Testis (tissue), 3 donors: ENCODE results near the gene P3H1. TPM values are rescaled to one million over a fixed set of nuclear protein-coding genes. Genes with fewer than 3 reads are reported as not detected.

Source experiments
- DNase-seq: peaks from one replicate; pipeline ENCODE4 v3.0.0-alpha.2; 2019
- H3K27ac ChIP-seq, 2 donors: fragments of 200-600 bp; sonication (generic); one replicate each; pipeline ENCODE4 v1.5.1; 2019
- H3K27me3 ChIP-seq: fragments of 200-600 bp; sonication (generic); one replicate; pipeline ENCODE4 v1.5.1; 2019
- H3K36me3 ChIP-seq: fragments of 200-600 bp; sonication (generic); one replicate; pipeline ENCODE4 v1.5.1; 2017; ENCODE audit warnings: low read depth; ENCODE audit errors: missing control alignments
- H3K4me1 ChIP-seq: fragments of 200-600 bp; sonication (generic); one replicate; pipeline ENCODE4 v1.5.1; 2019
- H3K4me3 ChIP-seq, 2 donors: fragments of 200-600 bp; sonication (generic); one replicate each; pipeline ENCODE4 v1.5.1; 2017 to 2019
- H3K9me3 ChIP-seq: fragments of 200-600 bp; sonication (generic); one replicate; pipeline ENCODE4 v1.5.1; 2017
- POLR2A ChIP-seq: fragments of 450-650 bp; IDR thresholded peaks from one replicate; pipeline ENCODE4 v1.6.1; 2017; ENCODE audit warnings: antibody characterized with exemption, mild to moderate bottlenecking, moderate library complexity
- WGBS, 2 donors: methylation state at CpG; one replicate each; pipeline ENCODE4 v1.1.5; 2018; 5-methylcytosine and 5-hydroxymethylcytosine counted together
- intact Hi-C: fragments of 100-400 bp; cut with DNase I; formaldehyde crosslinking; loops from one replicate; pipeline ENCODE4 v1.15.1; 2023; ENCODE audit warnings: low total_unique reads
- polyA plus RNA-seq: library from polyadenylated mRNA; stranded (reverse); fragments of 350-450 nt; fragmentation: Illumina TruSeq; extraction: RNeasy Lipid Tissue Mini Kit (QIAGEN cat#74804); gene quantifications from one replicate; pipeline ENCODE4 v1.2.3, GENCODE V29; 2014; ENCODE audit warnings: low read depth, low replicate concordance; ENCODE audit not compliant: insufficient read depth
- total RNA-seq, 2 donors: library from RNA; depleted of rRNA; stranded (reverse); fragments of >200 nt; gene quantifications; one replicate each; pipeline ENCODE4 v1.2.3, GENCODE V29; 2016
- TF ChIP-seq, protein P1 (sequence below), 3 experiments: fragments of 450-650 bp in 2 of 3; fragments of 200-600 bp in 1 of 3; sonication (generic) in 1 of 3; IDR thresholded peaks; one replicate each; pipeline ENCODE4 v1.5.1; 2016 to 2019; ENCODE audit warnings: antibody characterized with exemption in 3 of 3, mild to moderate bottlenecking in 2 of 3, moderate library complexity in 1 of 3

P3H1 gene
- total and polyA plus RNA-seq, 3 donors from 2014 or later, result 60.8 to 73.8 (median 66.1) TPM

GRCh38 chr1:42734201-42735035 lies 32.4 kb downstream of the P3H1 start:
- H3K4me1 ChIP-seq, result no peaks in the 10 kb centered on the region
- TF ChIP-seq POLR2A, result no peak
- TF ChIP-seq, protein P1, sequence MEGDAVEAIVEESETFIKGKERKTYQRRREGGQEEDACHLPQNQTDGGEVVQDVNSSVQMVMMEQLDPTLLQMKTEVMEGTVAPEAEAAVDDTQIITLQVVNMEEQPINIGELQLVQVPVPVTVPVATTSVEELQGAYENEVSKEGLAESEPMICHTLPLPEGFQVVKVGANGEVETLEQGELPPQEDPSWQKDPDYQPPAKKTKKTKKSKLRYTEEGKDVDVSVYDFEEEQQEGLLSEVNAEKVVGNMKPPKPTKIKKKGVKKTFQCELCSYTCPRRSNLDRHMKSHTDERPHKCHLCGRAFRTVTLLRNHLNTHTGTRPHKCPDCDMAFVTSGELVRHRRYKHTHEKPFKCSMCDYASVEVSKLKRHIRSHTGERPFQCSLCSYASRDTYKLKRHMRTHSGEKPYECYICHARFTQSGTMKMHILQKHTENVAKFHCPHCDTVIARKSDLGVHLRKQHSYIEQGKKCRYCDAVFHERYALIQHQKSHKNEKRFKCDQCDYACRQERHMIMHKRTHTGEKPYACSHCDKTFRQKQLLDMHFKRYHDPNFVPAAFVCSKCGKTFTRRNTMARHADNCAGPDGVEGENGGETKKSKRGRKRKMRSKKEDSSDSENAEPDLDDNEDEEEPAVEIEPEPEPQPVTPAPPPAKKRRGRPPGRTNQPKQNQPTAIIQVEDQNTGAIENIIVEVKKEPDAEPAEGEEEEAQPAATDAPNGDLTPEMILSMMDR (IDR thresholded peaks at IDR 0.05), result no peak
- WGBS, 2 donors, result 86 to 87% methylated on average over 5 to 7 of the region's 7 CpGs
- H3K9me3 ChIP-seq, result no peaks in the 10 kb centered on the region
- H3K27me3 ChIP-seq, result no peaks in the 10 kb centered on the region
- no peaks in the 10 kb centered on the region for H3K36me3 ChIP-seq
- intact Hi-C loops, result no loop called here
- H3K27ac ChIP-seq, result no peak overlapping the region
- no peak overlapping the region for H3K4me3 ChIP-seq
- no peak for DNase-seq

GRCh38 chr1:42733415-42734200 lies 33.2 kb downstream of the P3H1 start:
- TF ChIP-seq POLR2A, result no peak
- TF ChIP-seq, protein P1 (IDR thresholded peaks at IDR 0.05), result no peak
- H3K36me3 ChIP-seq, result no peaks in the 10 kb centered on the region
- no peak for DNase-seq
- H3K4me1 ChIP-seq, result no peaks in the 10 kb centered on the region
- no peak overlapping the region for H3K4me3 ChIP-seq
- intact Hi-C loops, result no loop called here
- H3K27ac ChIP-seq, result no peak overlapping the region
- WGBS, 2 donors, result 84 to 89% methylated on average over 4 to 12 of the region's 12 CpGs
- H3K27me3 ChIP-seq, result no peaks in the 10 kb centered on the region
- H3K9me3 ChIP-seq, result no peaks in the 10 kb centered on the region

DNA sequence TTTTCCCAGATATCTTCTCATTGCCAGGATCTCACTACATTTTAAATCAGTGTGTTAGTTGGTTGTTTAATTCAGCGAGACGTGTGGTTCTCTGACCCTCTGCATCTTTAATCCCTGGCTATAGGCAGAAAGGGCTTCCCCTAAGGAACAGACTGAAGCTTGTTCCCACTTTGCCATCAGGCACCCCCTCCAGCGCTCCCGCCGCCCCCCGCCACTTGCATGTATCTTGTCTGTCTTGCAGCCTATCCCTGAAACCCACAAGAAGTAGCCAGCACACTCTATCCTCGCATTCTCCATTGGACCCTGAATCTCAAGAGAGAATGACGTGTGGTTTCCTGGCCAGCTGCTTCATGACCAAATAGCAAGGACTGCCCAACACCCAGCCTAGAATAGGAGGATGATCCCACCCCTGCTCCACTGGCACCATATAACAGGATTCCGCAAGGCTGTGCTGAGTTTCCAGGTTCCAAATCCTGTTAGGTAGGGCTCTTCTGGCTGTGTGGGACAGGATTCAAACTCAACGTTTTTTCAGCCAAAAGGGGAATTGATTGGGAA lies 34.6 kb downstream of the P3H1 start:
- intact Hi-C loops, result no loop called here
- Histone ChIP-seq H3K27ac (no peak overlapping the region), H3K36me3 (no peaks in the 10 kb centered on the region), H3K4me3 (no peak overlapping the region), H3K27me3 (no peaks in the 10 kb centered on the region), H3K9me3 (no peaks in the 10 kb centered on the region), H3K4me1 (no peaks in the 10 kb centered on the region)
- TF ChIP-seq, protein P1 (IDR thresholded peaks at IDR 0.05), result no peak
- TF ChIP-seq POLR2A, result no peak
- no peak for DNase-seq
- 84 to 87% methylated on average over 10 of the region's 10 CpGs for WGBS, 2 donors

- no peak overlapping the region for H3K27ac ChIP-seq
- no peak for DNase-seq
- intact Hi-C loops, result no loop called here
- H3K9me3 ChIP-seq, result no peaks in the 10 kb centered on the region
- no peaks in the 10 kb centered on the region for H3K36me3 ChIP-seq
- H3K4me3 ChIP-seq, result no peak overlapping the region
- H3K4me1 ChIP-seq, result no peaks in the 10 kb centered on the region
- 51 to 74% methylated on average over 3 of the region's 3 CpGs for WGBS, 2 donors
- no peak for TF ChIP-seq POLR2A
- TF ChIP-seq, protein P1 (IDR thresholded peaks at IDR 0.05), result no peak
- no peaks in the 10 kb centered on the region for H3K27me3 ChIP-seq
These were observed 35.2 kb downstream of the P3H1 start for GRCh38 chr1:42731585-42731984.
